Endothelial cell of umbilical vein (primary cell): ENCODE results near the gene LACTB.

ENCODE experiments used
- CTCF ChIP-seq, 2 donors: IDR thresholded peaks; 1 replicate in 1 of 2; 2 replicates in 1 of 2; pipeline ENCODE4 v1.5.1; 2011; ENCODE audit warnings: low read length in 2 of 2, mild to moderate bottlenecking in 2 of 2, moderate library complexity in 2 of 2, control low read depth in 1 of 2, inconsistent platforms in 1 of 2, low read depth in 1 of 2; ENCODE audit not compliant: insufficient read depth in 1 of 2; ENCODE audit errors: extremely low read depth in 1 of 2
- EZH2 ChIP-seq: IDR thresholded peaks from 2 replicates; pipeline ENCODE4 v1.6.1; 2012; ENCODE audit warnings: borderline replicate concordance, low read depth, mild to moderate bottlenecking, moderate library complexity, low read length, inconsistent platforms; ENCODE audit not compliant: severe bottlenecking
- POLR2A ChIP-seq: IDR thresholded peaks from 2 replicates; pipeline ENCODE4 v1.6.1; 2012; ENCODE audit warnings: low read depth, mild to moderate bottlenecking, control low read depth, low read length
- POLR2AphosphoS5 ChIP-seq: IDR thresholded peaks from 2 replicates; pipeline ENCODE4 v1.6.1; 2012; ENCODE audit warnings: low read depth, mild to moderate bottlenecking, control low read depth, low read length, moderate library complexity; ENCODE audit not compliant: insufficient read depth

GRCh38 chr15:63166219-63166618 lies 44.6 kb downstream of the LACTB start:
- TF ChIP-seq POLR2AphosphoS5: no peak
- TF ChIP-seq CTCF (IDR thresholded peaks at IDR 0.05; ENCODE audit: extremely low read depth in 1 of 2, insufficient read depth in 1 of 2, low read depth in 1 of 2, low read length in 2 of 2): no peak
- TF ChIP-seq POLR2A: no peak
- TF ChIP-seq EZH2: no peak
